PC-9 (cell line): ENCODE results near the gene CMSS1. TPM values are rescaled to one million over a fixed set of nuclear protein-coding genes. Genes with fewer than 3 reads are reported as not detected.

ENCODE experiments used
- BruUV-seq: library from RNA; stranded (reverse); fragments of 400-500 nt; replicated peaks from 2 replicates; lab custom pipeline; 2021; lab: Mats Ljungman, UMichigan
- CTCF ChIA-PET: fragments of 300-600 bp; sonication (Branson Sonifier 250); formaldehyde crosslinking; loops from one replicate; lab custom pipeline; 2022; ENCODE audit warnings: antibody characterized with exemption; lab: Charles Lee
- POLR2A ChIA-PET: fragments of 300-600 bp; sonication (Branson Sonifier 250); formaldehyde crosslinking; loops from one replicate; lab custom pipeline; 2022; ENCODE audit warnings: antibody characterized with exemption; ENCODE audit not compliant: unreplicated experiment; lab: Charles Lee
- DNase-seq, 2 experiments: peaks; one replicate each; pipeline versions ENCODE4 v3.0.0 to v3.0.0-alpha.2; 2015 to 2022; ENCODE audit warnings: mixed read lengths in 1 of 2
- H2AFZ ChIP-seq: fragments of 200-600 bp; sonication (generic); 2 replicates; pipeline ENCODE4 v1.8.1; 2017; ENCODE audit warnings: antibody characterized with exemption
- H3F3A ChIP-seq: fragments of 200-600 bp; sonication (generic); 2 replicates; pipeline ENCODE4 v1.8.1; 2017; ENCODE audit warnings: antibody characterized with exemption, mild to moderate bottlenecking, low read depth; ENCODE audit not compliant: insufficient read depth
- H3K27ac ChIP-seq: fragments of 200-600 bp; sonication (generic); 2 replicates; pipeline ENCODE4 v1.6.1; 2016; ENCODE audit warnings: mixed run types
- H3K27me3 ChIP-seq: fragments of 200-600 bp; sonication (generic); 2 replicates; pipeline ENCODE4 v1.6.1; 2016; ENCODE audit warnings: low read depth, mixed run types; ENCODE audit not compliant: insufficient read depth
- H3K36me3 ChIP-seq: fragments of 200-600 bp; sonication (generic); 2 replicates; pipeline ENCODE4 v1.6.1; 2016; ENCODE audit warnings: low read depth, mixed run types
- H3K4me1 ChIP-seq: fragments of 200-600 bp; sonication (generic); replicated peaks from 2 replicates; pipeline ENCODE4 v1.6.1; 2016; ENCODE audit warnings: mixed run types; ENCODE audit not compliant: insufficient read depth
- H3K4me2 ChIP-seq: fragments of 200-600 bp; sonication (generic); 2 replicates; pipeline ENCODE4 v1.6.1; 2017; ENCODE audit warnings: mixed run types
- H3K4me3 ChIP-seq: fragments of 200-600 bp; sonication (generic); 2 replicates; pipeline ENCODE4 v1.6.1; 2016; ENCODE audit warnings: mixed run types
- H3K79me2 ChIP-seq: fragments of 200-600 bp; sonication (generic); 2 replicates; pipeline ENCODE4 v1.6.1; 2017; ENCODE audit warnings: low read depth, mixed run types
- H3K9me2 ChIP-seq: fragments of 200-600 bp; sonication (generic); 2 replicates; pipeline ENCODE4 v1.8.1; 2017; ENCODE audit warnings: mild to moderate bottlenecking; ENCODE audit not compliant: insufficient read depth
- H3K9me3 ChIP-seq: fragments of 200-600 bp; sonication (generic); 2 replicates; pipeline ENCODE4 v1.8.1; 2016; ENCODE audit warnings: low read depth; ENCODE audit not compliant: insufficient read depth
- H4K20me1 ChIP-seq: fragments of 200-600 bp; sonication (generic); 2 replicates; pipeline ENCODE4 v1.8.1; 2017; ENCODE audit not compliant: insufficient read depth
- EZH2 ChIP-seq: fragments of 200-600 bp; sonication (generic); IDR thresholded peaks from 2 replicates; pipeline ENCODE4 v1.8.0; 2017; ENCODE audit warnings: antibody characterized with exemption, low read depth
- intact Hi-C: fragments of 100-400 bp; cut with micrococcal nuclease; formaldehyde crosslinking; loops from one replicate; pipeline ENCODE4 v1.10.0; 2022; ENCODE audit not compliant: unreplicated experiment
- total RNA-seq: library from RNA; stranded (reverse); gene quantifications from 2 replicates; pipeline ENCODE4 v1.2.3, GENCODE V29; 2021
- TF ChIP-seq, protein P1 (sequence below): fragments of 200-600 bp; sonication (generic); conservative IDR thresholded peaks from 2 replicates; pipeline ENCODE4 v1.6.1; 2017; ENCODE audit warnings: mixed run types, antibody characterized with exemption, mild to moderate bottlenecking, moderate library complexity

CMSS1 gene
- total RNA-seq, 1 experiment from 2014 or later: 98.9 TPM

DNA sequence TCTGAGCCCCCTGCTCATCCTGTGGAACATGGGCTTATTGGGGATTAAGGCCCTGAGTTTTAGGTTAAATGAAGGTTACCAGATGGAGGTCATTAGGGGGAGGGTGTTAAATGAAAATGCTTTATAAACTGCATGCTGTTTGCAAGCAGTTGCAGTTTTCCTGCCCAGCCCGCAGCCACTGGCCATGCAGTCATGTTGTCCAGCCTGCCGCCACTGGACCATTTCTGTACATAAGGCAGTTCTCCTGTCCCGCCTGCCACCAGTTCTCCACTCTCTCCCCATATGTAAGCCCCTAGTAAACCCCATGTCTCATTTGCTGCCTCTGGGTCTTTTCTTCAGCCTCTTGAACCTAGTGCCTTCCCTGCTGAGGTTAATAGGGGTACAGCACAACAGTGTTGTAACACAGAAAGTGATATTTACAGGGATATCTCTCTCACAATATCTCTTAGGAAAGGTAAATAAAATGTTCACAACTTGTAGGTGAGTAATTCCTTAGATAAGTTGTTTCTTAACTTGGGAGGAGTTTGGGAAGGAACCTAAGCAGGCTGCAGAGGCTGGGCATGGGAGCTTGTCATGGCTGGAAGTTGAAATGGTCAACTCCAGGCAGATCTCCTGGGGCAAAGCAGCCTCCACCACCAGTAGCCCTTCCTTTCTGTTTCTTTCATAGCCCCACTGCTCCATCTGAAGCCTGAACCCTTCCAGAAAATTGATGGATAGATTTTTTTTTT is 148.2 kb downstream of the CMSS1 start:
- no peak for TF ChIP-seq EZH2
- TF ChIP-seq, protein P1, sequence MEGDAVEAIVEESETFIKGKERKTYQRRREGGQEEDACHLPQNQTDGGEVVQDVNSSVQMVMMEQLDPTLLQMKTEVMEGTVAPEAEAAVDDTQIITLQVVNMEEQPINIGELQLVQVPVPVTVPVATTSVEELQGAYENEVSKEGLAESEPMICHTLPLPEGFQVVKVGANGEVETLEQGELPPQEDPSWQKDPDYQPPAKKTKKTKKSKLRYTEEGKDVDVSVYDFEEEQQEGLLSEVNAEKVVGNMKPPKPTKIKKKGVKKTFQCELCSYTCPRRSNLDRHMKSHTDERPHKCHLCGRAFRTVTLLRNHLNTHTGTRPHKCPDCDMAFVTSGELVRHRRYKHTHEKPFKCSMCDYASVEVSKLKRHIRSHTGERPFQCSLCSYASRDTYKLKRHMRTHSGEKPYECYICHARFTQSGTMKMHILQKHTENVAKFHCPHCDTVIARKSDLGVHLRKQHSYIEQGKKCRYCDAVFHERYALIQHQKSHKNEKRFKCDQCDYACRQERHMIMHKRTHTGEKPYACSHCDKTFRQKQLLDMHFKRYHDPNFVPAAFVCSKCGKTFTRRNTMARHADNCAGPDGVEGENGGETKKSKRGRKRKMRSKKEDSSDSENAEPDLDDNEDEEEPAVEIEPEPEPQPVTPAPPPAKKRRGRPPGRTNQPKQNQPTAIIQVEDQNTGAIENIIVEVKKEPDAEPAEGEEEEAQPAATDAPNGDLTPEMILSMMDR: no peak
- Histone ChIP-seq H2AFZ (no peak overlapping the region), H3F3A (peaks cover 13% of the 10 kb centered on the region), H3K4me3 (no peak overlapping the region), H3K4me2 (no peak overlapping the region), H3K9me3 (no peaks in the 10 kb centered on the region), H4K20me1 (no peaks in the 10 kb centered on the region), H3K27me3 (no peaks in the 10 kb centered on the region), H3K9me2 (no peaks in the 10 kb centered on the region), H3K36me3 (no peaks in the 10 kb centered on the region), H3K79me2 (no peaks in the 10 kb centered on the region), H3K27ac (no peak overlapping the region), H3K4me1 (peaks cover 20% of the 10 kb centered on the region)
- CTCF ChIA-PET: no interaction called here
- intact Hi-C loops: no loop called here
- DNase-seq: no peak
- BruUV-seq: no TSS peak
- POLR2A ChIA-PET: interaction anchor here (0.6 to 0.7 kb wide), 2 partner anchors 41 to 81 kb away, joined by 3 to 4 read pairs; no protein-coding TSS in a partner anchor

DNA sequence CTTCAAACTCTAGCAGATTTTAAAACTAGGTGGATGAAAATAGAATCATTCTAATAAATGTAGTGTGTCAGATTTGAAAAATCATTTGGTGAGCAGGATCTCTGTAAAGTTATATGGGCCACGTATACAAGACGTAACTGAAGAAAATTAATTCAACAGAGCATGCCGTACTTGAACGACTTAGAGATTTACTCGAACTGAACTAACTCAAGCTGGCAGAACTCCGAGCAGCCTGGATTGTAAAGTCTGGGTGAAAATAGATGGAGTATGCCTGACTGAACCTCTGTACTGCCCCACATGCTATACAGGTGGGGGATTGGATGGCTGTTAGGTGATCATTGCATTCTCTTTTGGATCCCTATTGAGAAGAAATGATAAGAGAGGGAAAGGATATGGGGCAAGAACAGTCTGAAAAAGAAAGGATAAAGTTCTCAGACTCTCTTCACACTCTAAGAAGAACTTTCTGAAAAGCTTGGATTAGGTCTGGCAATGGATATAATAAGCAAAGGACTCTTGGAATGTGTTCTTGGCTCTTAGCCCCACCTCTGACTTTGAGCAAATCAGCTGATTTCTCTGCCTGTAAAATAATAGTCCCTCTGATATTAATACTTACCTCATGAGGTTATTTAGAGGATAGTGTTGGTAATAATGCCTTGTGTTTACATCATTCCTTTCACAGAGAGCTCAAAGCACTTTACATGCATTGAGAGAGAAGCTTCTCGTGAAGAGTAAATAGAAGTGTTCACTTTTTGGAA is 149.2 kb downstream of the CMSS1 start:
- Histone ChIP-seq H3K36me3 (no peaks in the 10 kb centered on the region), H3K79me2 (no peaks in the 10 kb centered on the region), H3K27ac (no peak overlapping the region), H3K27me3 (no peaks in the 10 kb centered on the region), H3K4me1 (peaks cover 20% of the 10 kb centered on the region), H3K9me2 (no peaks in the 10 kb centered on the region), H3K4me3 (no peak overlapping the region), H4K20me1 (no peaks in the 10 kb centered on the region), H3F3A (peaks cover 18% of the 10 kb centered on the region), H3K9me3 (no peaks in the 10 kb centered on the region), H3K4me2 (no peak overlapping the region), H2AFZ (no peak overlapping the region)
- ChIA-PET CTCF (interaction anchor here (0.5 kb wide), 1 partner anchor 901 kb away, joined by 3 read pairs; no protein-coding TSS in a partner anchor), POLR2A (interaction anchor here (0.6 kb wide), 1 partner anchor 42 kb away, joined by 3 read pairs; no protein-coding TSS in a partner anchor)
- no TSS peak for BruUV-seq
- intact Hi-C loops: no loop called here
- TF ChIP-seq, protein P1: no peak
- TF ChIP-seq EZH2: no peak
- no peak for DNase-seq

- DNase-seq: no peak
- Histone ChIP-seq H3K4me2 (no peak overlapping the region), H3K4me1 (peaks cover 20% of the 10 kb centered on the region), H3F3A (peaks cover 22% of the 10 kb centered on the region), H3K4me3 (no peak overlapping the region), H3K36me3 (no peaks in the 10 kb centered on the region), H3K79me2 (no peaks in the 10 kb centered on the region), H4K20me1 (no peaks in the 10 kb centered on the region), H3K27ac (no peak overlapping the region), H3K9me2 (no peaks in the 10 kb centered on the region), H3K9me3 (no peaks in the 10 kb centered on the region), H3K27me3 (no peaks in the 10 kb centered on the region), H2AFZ (no peak overlapping the region)
- no TSS peak for BruUV-seq
- ChIA-PET POLR2A (no interaction called here), CTCF (no interaction called here)
- intact Hi-C loops: no loop called here
- TF ChIP-seq, protein P1: no peak
- no peak for TF ChIP-seq EZH2
Observed at GRCh38 chr3:99967796-99968195, 150.1 kb downstream of the CMSS1 start.
